Measurements from ENCODE around the gene CD24.
"Not testable (repeated sequence)": the region's sequence is repeated elsewhere in the genome, so short reads cannot be mapped to it uniquely, and the experiment has no call there.

GRCh38 chr6:106989737-106990136, 15.2 kb upstream of the CD24 start:
- TF ChIP-seq, protein P1, sequence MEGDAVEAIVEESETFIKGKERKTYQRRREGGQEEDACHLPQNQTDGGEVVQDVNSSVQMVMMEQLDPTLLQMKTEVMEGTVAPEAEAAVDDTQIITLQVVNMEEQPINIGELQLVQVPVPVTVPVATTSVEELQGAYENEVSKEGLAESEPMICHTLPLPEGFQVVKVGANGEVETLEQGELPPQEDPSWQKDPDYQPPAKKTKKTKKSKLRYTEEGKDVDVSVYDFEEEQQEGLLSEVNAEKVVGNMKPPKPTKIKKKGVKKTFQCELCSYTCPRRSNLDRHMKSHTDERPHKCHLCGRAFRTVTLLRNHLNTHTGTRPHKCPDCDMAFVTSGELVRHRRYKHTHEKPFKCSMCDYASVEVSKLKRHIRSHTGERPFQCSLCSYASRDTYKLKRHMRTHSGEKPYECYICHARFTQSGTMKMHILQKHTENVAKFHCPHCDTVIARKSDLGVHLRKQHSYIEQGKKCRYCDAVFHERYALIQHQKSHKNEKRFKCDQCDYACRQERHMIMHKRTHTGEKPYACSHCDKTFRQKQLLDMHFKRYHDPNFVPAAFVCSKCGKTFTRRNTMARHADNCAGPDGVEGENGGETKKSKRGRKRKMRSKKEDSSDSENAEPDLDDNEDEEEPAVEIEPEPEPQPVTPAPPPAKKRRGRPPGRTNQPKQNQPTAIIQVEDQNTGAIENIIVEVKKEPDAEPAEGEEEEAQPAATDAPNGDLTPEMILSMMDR (conservative IDR thresholded peaks at IDR 0.05; ENCODE audit: low read depth, low read length) = not testable (repeated sequence)
- TF ChIP-seq EZH2 (IDR thresholded peaks at IDR 0.05; ENCODE audit: low read length, unreplicated experiment); EZH2phosphoT487 (IDR thresholded peaks at IDR 0.05; ENCODE audit: borderline replicate concordance, low read length): not testable (repeated sequence)

Data from PC-3 (cell line).